HepG2 (cell line): ENCODE results near the gene CAPN13. TPM values are rescaled to one million over a fixed set of nuclear protein-coding genes. Genes with fewer than 3 reads are reported as not detected.

Source experiments
- ATAC-seq: fragments of 200-7000 bp; cut with Tn5 transposase; 3 replicates; pipeline ENCODE4 v1.9.1; 2020; ENCODE audit warnings: mild to moderate bottlenecking, moderate library complexity
- BruUV-seq: library from RNA; stranded (reverse); fragments of 400-500 nt; replicated peaks from 2 replicates; lab custom pipeline; 2021; lab: Mats Ljungman, UMichigan
- CTCF ChIA-PET: fragments of 300-600 bp; formaldehyde crosslinking; extraction: SDS; loops from one replicate; lab custom pipeline; 2021; ENCODE audit warnings: low total read pairs, inconsistent platforms, low intra/inter-chr PET ratio; lab: Yijun Ruan, JAX
- POLR2A ChIA-PET: fragments of 350-600 bp; sonication (Branson Sonifier 250); formaldehyde crosslinking; loops from one replicate; lab custom pipeline; 2020; ENCODE audit warnings: antibody characterized with exemption, inconsistent platforms; lab: Yijun Ruan, JAX
- DNase-seq: peaks from one replicate; pipeline ENCODE4 v3.0.0-alpha.2; 2015; ENCODE audit warnings: low spot score
- FAIRE-seq: peaks from 3 replicates; lab custom pipeline; 2011; peaks lifted over from hg19 to GRCh38; lab: Jason Lieb, UNC
- H2AFZ ChIP-seq: one replicate; pipeline ENCODE4 v1.6.1; 2011; ENCODE audit warnings: low read length, inconsistent platforms
- H3K27ac ChIP-seq: fragments of 300-600 bp; 3 replicates; pipeline ENCODE4 v1.8.0; 2011; ENCODE audit warnings: mixed run types, mild to moderate bottlenecking, mixed read lengths, low read length, inconsistent platforms; ENCODE audit not compliant: insufficient read depth; ENCODE audit errors: extremely low read length
- H3K27me3 ChIP-seq, 2 experiments: fragments of 200-600 bp in 1 of 2; 2 replicates in 1 of 2; 3 replicates in 1 of 2; pipeline versions ENCODE4 v1.6.0 to v1.8.0; 2011; ENCODE audit warnings: low read length in 2 of 2, mild to moderate bottlenecking in 2 of 2, moderate library complexity in 2 of 2, inconsistent platforms in 1 of 2; ENCODE audit not compliant: insufficient read depth in 2 of 2, control insufficient read depth in 1 of 2
- H3K36me3 ChIP-seq, 2 experiments: fragments of 200-600 bp in 1 of 2; replicated peaks in 1 of 2; 2 replicates in 1 of 2; 3 replicates in 1 of 2; pipeline versions ENCODE4 v1.5.1 to v1.8.0; 2011; ENCODE audit warnings: low read length in 2 of 2, inconsistent platforms in 1 of 2; ENCODE audit not compliant: insufficient read depth in 2 of 2, control insufficient read depth in 1 of 2
- H3K4me1 ChIP-seq: 2 replicates; pipeline ENCODE4 v1.5.1; 2012; ENCODE audit warnings: low read length, inconsistent platforms; ENCODE audit not compliant: insufficient read depth
- H3K4me2 ChIP-seq: 2 replicates; pipeline ENCODE4 v1.6.0; 2011; ENCODE audit warnings: low read depth, low read length, inconsistent platforms
- H3K4me3 ChIP-seq, 3 experiments: fragments of 200-600 bp in 1 of 3; sonication (generic), shearing (Covaris generic) in 1 of 3; replicated peaks in 1 of 3; 2 replicates each; pipeline ENCODE4 v1.5.1; 2011 to 2016; ENCODE audit warnings: low read length in 3 of 3, inconsistent platforms in 2 of 3, low read depth in 2 of 3, mild to moderate bottlenecking in 2 of 3, control low read depth in 1 of 3, mixed read lengths in 1 of 3; ENCODE audit not compliant: insufficient read depth in 1 of 3
- H3K79me2 ChIP-seq: one replicate; pipeline ENCODE4 v1.6.1; 2011; ENCODE audit warnings: low read length, inconsistent platforms; ENCODE audit not compliant: insufficient read depth
- H3K9ac ChIP-seq: 2 replicates; pipeline ENCODE4 v1.6.0; 2011; ENCODE audit warnings: mild to moderate bottlenecking, low read depth, low read length, inconsistent platforms; ENCODE audit not compliant: insufficient read depth
- H3K9me3 ChIP-seq: 2 replicates; pipeline ENCODE4 v1.5.1; 2012; ENCODE audit warnings: mild to moderate bottlenecking, low read length
- H4K20me1 ChIP-seq: 2 replicates; pipeline ENCODE4 v1.6.0; 2011; ENCODE audit warnings: inconsistent platforms, mild to moderate bottlenecking, low read length, moderate library complexity; ENCODE audit not compliant: insufficient read depth
- GRHL1 ChIP-seq: sonication (generic); formaldehyde crosslinking; conservative IDR thresholded peaks from 2 replicates; pipeline ENCODE4 v1.8.0; 2022; ENCODE audit warnings: missing genetic modification reagents
- PAX8 ChIP-seq: sonication (generic); formaldehyde crosslinking; IDR thresholded peaks from 2 replicates; pipeline ENCODE4 v1.8.0; 2022; ENCODE audit warnings: mild to moderate bottlenecking, missing genetic modification reagents, borderline replicate concordance
- POLR2A ChIP-seq, 2 experiments: IDR thresholded peaks; 2 replicates each; pipeline ENCODE4 v1.6.1; 2011; ENCODE audit warnings: low read depth in 2 of 2, low read length in 2 of 2, mild to moderate bottlenecking in 1 of 2, moderate library complexity in 1 of 2; ENCODE audit not compliant: insufficient read depth in 1 of 2
- SP4 ChIP-seq: sonication (generic); formaldehyde crosslinking; IDR thresholded peaks from 2 replicates; pipeline ENCODE4 v1.8.1; 2023; ENCODE audit warnings: mild to moderate bottlenecking, missing genetic modification reagents
- ZEB1 ChIP-seq: IDR thresholded peaks from 2 replicates; pipeline ENCODE4 v1.6.1; 2012; ENCODE audit warnings: mild to moderate bottlenecking, low read depth, inconsistent platforms; ENCODE audit not compliant: insufficient replicate concordance
- ZKSCAN5 ChIP-seq: sonication (generic); formaldehyde crosslinking; IDR thresholded peaks from 2 replicates; pipeline ENCODE4 v1.5.1; 2020; ENCODE audit warnings: mild to moderate bottlenecking, missing genetic modification reagents
- ZNF430 ChIP-seq: sonication (generic); formaldehyde crosslinking; IDR thresholded peaks from 2 replicates; pipeline ENCODE4 v1.9.0; 2021; ENCODE audit warnings: mild to moderate bottlenecking, missing genetic modification reagents
- ZNF496 ChIP-seq: sonication (generic); formaldehyde crosslinking; IDR thresholded peaks from 2 replicates; pipeline ENCODE4 v1.8.1; 2023; ENCODE audit warnings: mild to moderate bottlenecking, moderate library complexity, missing genetic modification reagents; ENCODE audit not compliant: insufficient replicate concordance
- ZNF569 ChIP-seq: sonication (generic); formaldehyde crosslinking; IDR thresholded peaks from 2 replicates; pipeline ENCODE4 v1.5.0; 2020; ENCODE audit warnings: mild to moderate bottlenecking, missing genetic modification reagents, moderate library complexity, borderline replicate concordance
- WGBS: methylation state at CpG from one replicate; pipeline ENCODE4 v1.1.6; 2017; ENCODE audit warnings: low lambda C conversion rate; 5-methylcytosine and 5-hydroxymethylcytosine counted together
- in situ Hi-C: cut with HindIII; loops from 2 replicates; pipeline ENCODE4 v1.10.0; 2017; ENCODE audit warnings: low pct_unique_long_range_greater_than_20kb; ENCODE audit not compliant: extremely low pct_ligation_motif_present
- intact Hi-C: fragments of 100-400 bp; cut with micrococcal nuclease; formaldehyde crosslinking; loops from one replicate; pipeline ENCODE4 v1.10.0; 2022; ENCODE audit not compliant: unreplicated experiment
- polyA plus RNA-seq, 8 experiments: library from polyadenylated mRNA; depleted of rRNA in 3 of 8; stranded (reverse) in 7 of 8; unstranded in 1 of 8; fragments of >200 nt; fragmentation: Illumina TruSeq in 4 of 8; extraction: Trizol in 4 of 8; gene quantifications; 2 replicates each; pipeline versions ENCODE4 v1.2.1 to v1.2.3, GENCODE V29; 2011 to 2016; ENCODE audit warnings: low read depth in 4 of 8, missing spikeins in 1 of 8, mixed read lengths in 1 of 8; ENCODE audit not compliant: insufficient read depth in 1 of 8
- total RNA-seq, 5 experiments: library from RNA; depleted of rRNA; stranded (reverse); fragments of >200 nt; fragmentation: Illumina TruSeq; extraction: Trizol; gene quantifications; 2 replicates each; pipeline ENCODE4 v1.2.3, GENCODE V29; 2016; ENCODE audit warnings: low read depth in 1 of 5
- TF ChIP-seq, protein P1 (sequence below): sonication (generic); formaldehyde crosslinking; IDR thresholded peaks from 2 replicates; pipeline ENCODE4 v1.8.0; 2022; ENCODE audit warnings: missing genetic modification reagents, mild to moderate bottlenecking, inconsistent platforms, borderline replicate concordance

CAPN13 gene
- total and polyA plus RNA-seq, 2 of the 13 experiments (the other 11 are each of a cell fraction or from before 2014, with no cell fraction given) = not detected

DNA sequence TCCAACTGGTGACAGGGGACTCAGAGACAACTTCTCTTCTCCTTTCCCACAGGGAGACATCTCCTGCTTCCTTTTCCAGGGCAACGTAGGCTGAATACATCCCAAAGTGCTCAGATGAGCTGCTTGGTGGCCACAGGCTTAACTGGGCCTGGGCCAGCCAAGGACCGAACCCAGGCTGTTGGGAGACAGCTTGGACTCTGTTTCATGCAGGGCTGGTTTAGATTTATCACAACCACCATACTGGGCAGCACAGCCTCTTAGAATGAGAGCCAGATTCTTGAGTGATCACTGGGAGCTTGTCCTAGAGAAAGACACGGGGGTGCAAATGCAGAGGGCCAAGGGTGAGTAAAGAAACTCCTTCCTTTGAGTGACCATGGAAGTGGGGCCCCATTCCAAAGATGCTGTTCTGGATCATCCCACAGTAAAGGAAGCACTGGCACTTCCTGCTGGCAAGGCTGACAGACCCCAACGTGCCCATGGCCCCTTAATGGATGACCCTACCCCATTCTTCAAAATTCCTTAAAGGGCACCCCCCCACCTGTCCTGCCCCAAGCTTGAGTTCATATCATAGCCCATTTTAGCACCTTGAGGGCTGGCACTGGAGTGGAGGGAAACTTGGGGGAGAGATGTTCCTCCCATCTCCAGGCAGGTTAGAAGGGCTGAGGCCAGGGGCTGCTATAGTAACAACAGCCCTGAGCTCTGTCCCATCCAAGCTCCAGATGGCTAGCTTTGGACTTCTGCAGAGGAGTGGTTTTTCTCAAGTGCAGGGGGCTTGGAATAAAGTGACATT is 84.1 kb downstream of the CAPN13 start:
- ChIA-PET POLR2A (no interaction called here), CTCF (no interaction called here)
- in situ Hi-C loops = no loop called here
- no peaks in the 10 kb centered on the region for H3K79me2 ChIP-seq
- no peak overlapping the region for H3K9ac ChIP-seq
- DNase-seq = no peak
- no peak for TF ChIP-seq ZNF430
- TF ChIP-seq GRHL1 (CRISPR knock-in tag) = no peak
- no peak for TF ChIP-seq SP4 (CRISPR knock-in tag)
- no peak for TF ChIP-seq PAX8 (CRISPR knock-in tag)
- TF ChIP-seq, protein P1, sequence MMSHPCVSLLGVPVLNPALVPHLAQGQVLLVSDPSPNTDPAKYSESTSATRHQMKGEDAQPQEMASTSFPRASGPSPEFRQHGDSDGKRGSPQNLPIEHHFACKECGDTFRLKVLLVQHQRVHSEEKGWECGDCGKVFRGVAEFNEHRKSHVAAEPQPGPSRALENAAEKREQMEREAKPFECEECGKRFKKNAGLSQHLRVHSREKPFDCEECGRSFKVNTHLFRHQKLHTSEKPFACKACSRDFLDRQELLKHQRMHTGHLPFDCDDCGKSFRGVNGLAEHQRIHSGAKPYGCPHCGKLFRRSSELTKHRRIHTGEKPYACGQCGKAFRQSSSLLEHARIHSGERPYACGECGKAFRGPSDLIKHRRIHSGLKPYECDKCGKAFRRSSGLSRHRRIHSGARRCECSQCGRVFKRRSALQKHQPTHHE (CRISPR knock-in tag) = no peak
- TF ChIP-seq POLR2A (IDR thresholded peaks at IDR 0.05; ENCODE audit: insufficient read depth in 1 of 2, low read depth in 2 of 2, low read length in 2 of 2) = no peak
- TF ChIP-seq ZEB1 = no peak
- TF ChIP-seq ZKSCAN5 (CRISPR knock-in tag) = no peak
- no peak for TF ChIP-seq ZNF569 (CRISPR knock-in tag)
- no peak for TF ChIP-seq ZNF496 (CRISPR knock-in tag)
- H2AFZ ChIP-seq = no peak overlapping the region
- intact Hi-C loops = no loop called here
- H3K27me3 ChIP-seq = 0 out of 5 replicates have a peak, but pooled peaks cover 0 to 5% of the 10 kb centered on the region in 2 experiments
- ATAC-seq = no peak
- WGBS = 5% methylated on average over 4 of the region's 4 CpGs
- no peaks in the 10 kb centered on the region for H3K36me3 ChIP-seq
- H3K4me1 ChIP-seq = no peaks in the 10 kb centered on the region
- BruUV-seq = no TSS peak
- no peak for FAIRE-seq
- H3K4me2 ChIP-seq = no peak overlapping the region
- H3K27ac ChIP-seq = no peak overlapping the region
- no peaks in the 10 kb centered on the region for H4K20me1 ChIP-seq
- no peak overlapping the region for H3K4me3 ChIP-seq
- no peaks in the 10 kb centered on the region for H3K9me3 ChIP-seq
